ENCODE measurements around the gene OIP5.

GRCh38 chr15:41307679-41308078, 24.7 kb downstream of the OIP5 start:
- TF ChIP-seq CTCF (IDR thresholded peaks at IDR 0.05; ENCODE audit: poor library complexity, severe bottlenecking) (no peak), EZH2 (IDR thresholded peaks at IDR 0.05; ENCODE audit: borderline replicate concordance, insufficient read depth, low read length, poor library complexity, severe bottlenecking) (no peak), POLR2AphosphoS5 (IDR thresholded peaks at IDR 0.05) (no peak), TAF1 (IDR thresholded peaks at IDR 0.05; ENCODE audit: low read depth) (no peak), RAD21 (conservative IDR thresholded peaks at IDR 0.05) (no peak), REST (IDR thresholded peaks at IDR 0.05; ENCODE audit: borderline replicate concordance) (no peak), MXI1 (conservative IDR thresholded peaks at IDR 0.05; ENCODE audit: poor library complexity, severe bottlenecking) (no peak), EP300 (conservative IDR thresholded peaks at IDR 0.05; ENCODE audit: poor library complexity, severe bottlenecking) (no peak), SMC3 (conservative IDR thresholded peaks at IDR 0.05; ENCODE audit: poor library complexity) (no peak)

All from neural cell (in vitro differentiated cells).